GM10266 (cell line): Measurements from ENCODE around the gene PAXIP1.
A peak's percentile ranks its signal among the peaks of the same experiment; 100 is the strongest.
"Not testable (repeated sequence)": the region's sequence is repeated elsewhere in the genome, so short reads cannot be mapped to it uniquely, and the experiment has no call there.

Experiments
- DNase-seq: peaks from one replicate; pipeline ENCODE4 v3.0.0; 2012; ENCODE audit errors: extremely low spot score
- TF ChIP-seq, protein P1 (sequence below): IDR thresholded peaks from 2 replicates; pipeline ENCODE4 v1.5.1; 2012; ENCODE audit warnings: mild to moderate bottlenecking, low read depth; ENCODE audit not compliant: control insufficient read depth, insufficient read depth; ENCODE audit errors: missing control alignments

Gene PAXIP1, protein sequence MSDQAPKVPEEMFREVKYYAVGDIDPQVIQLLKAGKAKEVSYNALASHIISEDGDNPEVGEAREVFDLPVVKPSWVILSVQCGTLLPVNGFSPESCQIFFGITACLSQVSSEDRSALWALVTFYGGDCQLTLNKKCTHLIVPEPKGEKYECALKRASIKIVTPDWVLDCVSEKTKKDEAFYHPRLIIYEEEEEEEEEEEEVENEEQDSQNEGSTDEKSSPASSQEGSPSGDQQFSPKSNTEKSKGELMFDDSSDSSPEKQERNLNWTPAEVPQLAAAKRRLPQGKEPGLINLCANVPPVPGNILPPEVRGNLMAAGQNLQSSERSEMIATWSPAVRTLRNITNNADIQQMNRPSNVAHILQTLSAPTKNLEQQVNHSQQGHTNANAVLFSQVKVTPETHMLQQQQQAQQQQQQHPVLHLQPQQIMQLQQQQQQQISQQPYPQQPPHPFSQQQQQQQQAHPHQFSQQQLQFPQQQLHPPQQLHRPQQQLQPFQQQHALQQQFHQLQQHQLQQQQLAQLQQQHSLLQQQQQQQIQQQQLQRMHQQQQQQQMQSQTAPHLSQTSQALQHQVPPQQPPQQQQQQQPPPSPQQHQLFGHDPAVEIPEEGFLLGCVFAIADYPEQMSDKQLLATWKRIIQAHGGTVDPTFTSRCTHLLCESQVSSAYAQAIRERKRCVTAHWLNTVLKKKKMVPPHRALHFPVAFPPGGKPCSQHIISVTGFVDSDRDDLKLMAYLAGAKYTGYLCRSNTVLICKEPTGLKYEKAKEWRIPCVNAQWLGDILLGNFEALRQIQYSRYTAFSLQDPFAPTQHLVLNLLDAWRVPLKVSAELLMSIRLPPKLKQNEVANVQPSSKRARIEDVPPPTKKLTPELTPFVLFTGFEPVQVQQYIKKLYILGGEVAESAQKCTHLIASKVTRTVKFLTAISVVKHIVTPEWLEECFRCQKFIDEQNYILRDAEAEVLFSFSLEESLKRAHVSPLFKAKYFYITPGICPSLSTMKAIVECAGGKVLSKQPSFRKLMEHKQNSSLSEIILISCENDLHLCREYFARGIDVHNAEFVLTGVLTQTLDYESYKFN

GRCh38 chr7:155003092-155003375 lies at the start of gene PAXIP1:
Gene PAXIP1 (minus strand): TSS chr7:155003124. CDS start chr7:155002929, 195 bp downstream.
- TF ChIP-seq, protein P1, sequence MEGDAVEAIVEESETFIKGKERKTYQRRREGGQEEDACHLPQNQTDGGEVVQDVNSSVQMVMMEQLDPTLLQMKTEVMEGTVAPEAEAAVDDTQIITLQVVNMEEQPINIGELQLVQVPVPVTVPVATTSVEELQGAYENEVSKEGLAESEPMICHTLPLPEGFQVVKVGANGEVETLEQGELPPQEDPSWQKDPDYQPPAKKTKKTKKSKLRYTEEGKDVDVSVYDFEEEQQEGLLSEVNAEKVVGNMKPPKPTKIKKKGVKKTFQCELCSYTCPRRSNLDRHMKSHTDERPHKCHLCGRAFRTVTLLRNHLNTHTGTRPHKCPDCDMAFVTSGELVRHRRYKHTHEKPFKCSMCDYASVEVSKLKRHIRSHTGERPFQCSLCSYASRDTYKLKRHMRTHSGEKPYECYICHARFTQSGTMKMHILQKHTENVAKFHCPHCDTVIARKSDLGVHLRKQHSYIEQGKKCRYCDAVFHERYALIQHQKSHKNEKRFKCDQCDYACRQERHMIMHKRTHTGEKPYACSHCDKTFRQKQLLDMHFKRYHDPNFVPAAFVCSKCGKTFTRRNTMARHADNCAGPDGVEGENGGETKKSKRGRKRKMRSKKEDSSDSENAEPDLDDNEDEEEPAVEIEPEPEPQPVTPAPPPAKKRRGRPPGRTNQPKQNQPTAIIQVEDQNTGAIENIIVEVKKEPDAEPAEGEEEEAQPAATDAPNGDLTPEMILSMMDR, result no peak
- DNase-seq, result peak; percentile 91

DNA sequence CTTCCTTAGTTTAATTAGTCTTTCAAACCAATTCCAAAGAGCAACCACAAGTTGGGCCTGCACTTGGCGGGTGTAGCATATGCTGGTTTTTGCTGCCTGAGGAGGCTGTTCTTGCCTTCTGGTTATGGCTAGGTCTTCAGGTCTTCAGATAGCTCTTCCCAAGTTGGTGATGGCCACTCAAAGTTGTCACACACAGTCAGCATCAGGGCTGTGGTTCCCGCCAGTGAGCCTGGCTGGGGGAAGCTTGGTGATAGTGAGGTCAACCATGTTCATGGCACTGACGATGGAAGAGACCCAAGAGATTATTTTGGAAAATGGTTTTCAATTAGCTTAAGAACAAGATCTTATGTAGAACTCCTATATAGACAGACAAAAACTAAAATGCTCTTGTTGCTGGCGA lies 48.4 kb upstream of the PAXIP1 start:
- TF ChIP-seq, protein P1, result no peak

DNA sequence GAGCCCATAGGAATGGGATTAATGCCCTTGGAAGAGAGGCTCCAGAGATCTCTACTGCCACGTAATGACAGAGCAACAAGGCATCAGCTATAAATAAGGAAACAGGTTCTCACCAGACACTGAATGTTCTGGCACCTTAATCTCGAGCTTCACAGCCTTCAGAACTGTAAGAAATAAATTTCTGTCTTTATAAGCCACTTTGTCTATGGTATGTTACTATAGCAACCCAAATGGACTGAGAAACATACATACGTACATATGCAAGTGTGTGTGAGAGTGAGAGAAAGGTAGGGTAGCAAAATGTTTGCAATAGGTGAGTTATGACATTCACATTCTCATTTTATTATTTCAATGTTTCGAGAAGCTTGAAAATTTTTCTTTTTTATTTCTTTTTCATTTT lies 45.1 kb upstream of the PAXIP1 start:
- no peak for DNase-seq
- TF ChIP-seq, protein P1, result no peak

More for the DNA sequence above, 48.4 kb upstream of the PAXIP1 start:
- DNase-seq, result no peak

- no peak for DNase-seq
These were observed 40.8 kb upstream of the PAXIP1 start for GRCh38 chr7:155043756-155044155.

DNA sequence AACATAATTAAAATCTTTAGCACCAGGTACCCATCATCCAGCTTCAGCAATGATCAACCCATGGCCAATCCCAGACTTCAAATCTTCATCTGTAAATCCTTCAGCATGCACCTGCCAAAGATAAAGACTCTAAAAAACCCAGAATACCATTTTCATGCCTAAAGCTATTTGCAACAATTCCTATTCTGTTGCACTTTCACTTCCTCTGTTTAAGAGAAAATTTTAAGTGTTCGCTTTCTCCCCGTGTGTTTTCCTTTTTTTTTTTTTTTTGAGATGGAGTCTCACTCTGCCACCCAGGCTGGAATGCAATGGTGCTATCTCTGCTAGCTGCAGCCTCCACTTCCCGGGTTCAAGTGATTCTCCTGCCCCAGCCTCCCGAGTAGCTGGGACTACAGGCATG lies 35.4 kb upstream of the PAXIP1 start:
- TF ChIP-seq, protein P1, result no peak
- no peak for DNase-seq

More at GRCh38 chr7:155043756-155044155, 40.8 kb upstream of the PAXIP1 start:
- TF ChIP-seq, protein P1, result no peak

DNA sequence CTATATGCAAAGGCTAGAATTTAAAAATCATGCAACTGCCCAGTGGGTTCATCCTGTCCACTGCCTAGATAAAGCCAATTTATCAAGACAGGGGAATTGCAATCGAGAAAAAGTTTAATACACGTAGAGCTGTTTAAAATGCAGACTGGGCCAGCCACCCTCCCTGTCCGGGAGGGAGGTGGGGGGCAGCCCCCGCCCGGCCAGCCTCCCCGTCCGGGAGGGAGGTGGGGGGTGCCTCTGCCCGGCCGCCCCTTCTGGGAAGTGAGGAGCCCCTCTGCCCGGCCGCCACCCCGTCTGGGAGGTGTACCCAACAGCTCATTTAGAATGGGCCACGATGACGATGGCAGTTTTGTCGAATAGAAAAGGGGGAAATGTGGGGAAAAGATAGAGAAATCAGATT lies 31.6 kb upstream of the PAXIP1 start:
- DNase-seq, result not testable (repeated sequence)

GRCh38 chr7:155032978-155033377 lies 30.1 kb upstream of the PAXIP1 start:
- TF ChIP-seq, protein P1, result peak; percentile 15
- no peak for DNase-seq
